CD14-positive monocyte (primary cell): ENCODE results near the gene GRIN1. TPM values are rescaled to one million over a fixed set of nuclear protein-coding genes. Genes with fewer than 3 reads are reported as not detected.

Source experiments
- DNase-seq, 3 donors: peaks; one replicate each; pipeline ENCODE4 v3.0.0-alpha.2; 2011 to 2022
- H2AFZ ChIP-seq: 2 replicates; pipeline ENCODE4 v1.6.0; 2012; ENCODE audit warnings: mild to moderate bottlenecking, low read depth, low read length, inconsistent platforms; ENCODE audit not compliant: insufficient read depth, poor library complexity, severe bottlenecking
- H3K27ac ChIP-seq, 2 donors: 1 replicate in 1 of 2; 2 replicates in 1 of 2; pipeline ENCODE4 v1.5.1; 2012 to 2013; ENCODE audit warnings: low read length in 2 of 2, control low read depth in 1 of 2, inconsistent platforms in 1 of 2, low read depth in 1 of 2, mild to moderate bottlenecking in 1 of 2
- H3K27me3 ChIP-seq, 2 donors: one replicate each; pipeline versions ENCODE4 v1.6.0 to v1.6.1; 2011 to 2013; ENCODE audit warnings: low read length in 2 of 2; ENCODE audit not compliant: control insufficient read depth in 2 of 2, insufficient read depth in 2 of 2
- H3K36me3 ChIP-seq, 2 donors: replicated peaks in 1 of 2; 1 replicate in 1 of 2; 2 replicates in 1 of 2; pipeline versions ENCODE4 v1.5.1 to v1.6.1; 2012 to 2013; ENCODE audit warnings: low read length in 2 of 2, control low read depth in 1 of 2, inconsistent platforms in 1 of 2, mild to moderate bottlenecking in 1 of 2; ENCODE audit not compliant: insufficient read depth in 2 of 2, control insufficient read depth in 1 of 2
- H3K4me1 ChIP-seq, 2 donors: 1 replicate in 1 of 2; 2 replicates in 1 of 2; pipeline versions ENCODE4 v1.5.1 to v1.6.1; 2012 to 2013; ENCODE audit warnings: low read length in 2 of 2, control low read depth in 1 of 2, inconsistent platforms in 1 of 2, mild to moderate bottlenecking in 1 of 2, moderate library complexity in 1 of 2; ENCODE audit not compliant: insufficient read depth in 2 of 2, control insufficient read depth in 1 of 2
- H3K4me2 ChIP-seq: replicated peaks from 2 replicates; pipeline ENCODE3; 2012; ENCODE audit warnings: low read length, moderate library complexity, mild to moderate bottlenecking; ENCODE audit not compliant: poor library complexity, severe bottlenecking; ENCODE audit errors: extremely low read depth
- H3K4me3 ChIP-seq, 3 experiments: fragments of 200-600 bp in 1 of 3; sonication (generic) in 1 of 3; replicated peaks in 1 of 3; 1 replicate in 2 of 3; 2 replicates in 1 of 3; pipeline ENCODE4 v1.5.1; 2011 to 2013; ENCODE audit warnings: low read length in 3 of 3, mild to moderate bottlenecking in 3 of 3, control low read depth in 2 of 3, low read depth in 2 of 3, inconsistent platforms in 1 of 3, moderate library complexity in 1 of 3
- H3K79me2 ChIP-seq: 2 replicates; pipeline ENCODE4 v1.6.0; 2012; ENCODE audit warnings: mild to moderate bottlenecking, control low read depth, inconsistent platforms, low read length, moderate library complexity; ENCODE audit not compliant: insufficient read depth
- H3K9ac ChIP-seq: 2 replicates; pipeline ENCODE4 v1.6.0; 2017; ENCODE audit warnings: low read length, mild to moderate bottlenecking; ENCODE audit not compliant: insufficient read depth, poor library complexity, severe bottlenecking
- H3K9me3 ChIP-seq, 2 donors: replicated peaks in 1 of 2; 1 replicate in 1 of 2; 2 replicates in 1 of 2; pipeline versions ENCODE4 v1.5.1 to v1.6.1; 2012 to 2013; ENCODE audit warnings: low read length in 2 of 2, control low read depth in 1 of 2; ENCODE audit not compliant: control insufficient read depth in 1 of 2, insufficient read depth in 1 of 2
- H4K20me1 ChIP-seq: 2 replicates; pipeline ENCODE4 v1.6.0; 2012; ENCODE audit warnings: mild to moderate bottlenecking, low read length, control low read depth, moderate library complexity; ENCODE audit not compliant: insufficient read depth
- H3K27ac Mint-ChIP-seq, 7 donors: one replicate each; pipeline ENCODE4 v1.8.0; 2020; ENCODE audit warnings: mild to moderate bottlenecking in 7 of 7, mixed read lengths in 7 of 7, moderate library complexity in 6 of 7, inconsistent platforms in 2 of 7
- H3K27me3 Mint-ChIP-seq, 3 donors: one replicate each; pipeline ENCODE4 v1.8.0; 2021 to 2022; ENCODE audit warnings: low read depth in 3 of 3, mild to moderate bottlenecking in 3 of 3, mixed read lengths in 3 of 3, moderate library complexity in 3 of 3, inconsistent platforms in 1 of 3
- H3K36me3 Mint-ChIP-seq, 2 donors: one replicate each; pipeline ENCODE4 v1.8.0; 2020; ENCODE audit warnings: mixed read lengths in 2 of 2, inconsistent platforms in 1 of 2, mild to moderate bottlenecking in 1 of 2
- H3K4me1 Mint-ChIP-seq: one replicate; pipeline ENCODE4 v1.8.0; 2020; ENCODE audit warnings: mild to moderate bottlenecking, mixed read lengths
- H3K4me3 Mint-ChIP-seq, 2 donors: one replicate each; pipeline ENCODE4 v1.8.0; 2020; ENCODE audit warnings: mild to moderate bottlenecking in 2 of 2, mixed read lengths in 2 of 2, moderate library complexity in 1 of 2
- H3K9me3 Mint-ChIP-seq, 7 donors: one replicate each; pipeline ENCODE4 v1.8.0; 2020 to 2022; ENCODE audit warnings: mixed read lengths in 7 of 7, mild to moderate bottlenecking in 6 of 7, moderate library complexity in 6 of 7, inconsistent platforms in 2 of 7
- WGBS: methylation state at CpG from one replicate; pipeline ENCODE4 v1.1.5; 2013; ENCODE audit warnings: missing lambda C conversion rate; ENCODE audit not compliant: insufficient coverage; 5-methylcytosine and 5-hydroxymethylcytosine counted together
- intact Hi-C, 2 donors: fragments of 100-400 bp; cut with micrococcal nuclease; formaldehyde crosslinking; loops; one replicate each; pipeline versions ENCODE4 v1.15.0 to v1.15.1; 2023
- polyA plus RNA-seq, 3 donors: library from polyadenylated mRNA; depleted of rRNA in 1 of 3; unstranded in 2 of 3; stranded (reverse) in 1 of 3; fragments of 300-500 nt in 2 of 3; fragments of >200 nt in 1 of 3; fragmentation: Illumina TruSeq in 2 of 3; gene quantifications; 1 replicate in 2 of 3; 2 replicates in 1 of 3; pipeline ENCODE4 v1.2.3, GENCODE V29; 2012 to 2021
- TF ChIP-seq, protein P1 (sequence below): fragments of 200-600 bp; IDR thresholded peaks from one replicate; pipeline ENCODE4 v1.8.0; 2022; ENCODE audit warnings: antibody characterized with exemption, mild to moderate bottlenecking

The GRIN1 gene
- polyA plus RNA-seq, 3 donors: not detected

DNA sequence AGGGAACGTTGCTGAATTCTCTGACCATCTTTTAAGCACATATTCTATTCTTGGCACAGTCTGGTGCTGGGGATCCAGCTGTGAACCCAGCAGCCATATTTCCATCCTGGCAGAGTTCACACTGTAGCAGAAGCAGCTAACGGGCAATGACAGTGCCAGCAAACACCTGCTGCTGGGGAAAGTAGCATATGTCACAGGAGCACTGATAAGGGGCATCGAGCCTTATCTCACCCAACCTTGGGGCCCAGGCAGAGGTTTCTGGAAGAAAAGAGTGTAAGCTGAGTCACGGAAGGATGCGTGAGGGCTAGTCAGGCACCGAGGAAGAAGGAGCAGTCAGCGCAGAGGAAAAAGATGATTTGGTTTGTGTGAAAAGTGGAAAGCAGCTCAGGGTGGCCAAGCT lies 67.6 kb downstream of the GRIN1 start:
- no peak for DNase-seq
- peaks cover 7% of the 10 kb centered on the region for H4K20me1 ChIP-seq
- Mint-ChIP-seq H3K36me3 (peaks cover 18 to 42% of the 10 kb centered on the region in 2 donors), H3K9me3 (peaks cover 0 to 2% (median 0%) of the 10 kb centered on the region in 7 donors), H3K4me3 (peak overlapping the region in 1 of 2 donors; percentile 92), H3K27ac (peak overlapping the region; percentile 8 to 96 (median 91)), H3K4me1 (peaks cover 40% of the 10 kb centered on the region), H3K27me3 (peaks cover 0 to 3% (median 0%) of the 10 kb centered on the region in 3 donors)
- H3K9me3 ChIP-seq: no peaks in the 10 kb centered on the region
- intact Hi-C loops: no loop called here
- H3K36me3 ChIP-seq: peaks cover 4 to 25% of the 10 kb centered on the region in 2 donors
- H3K4me1 ChIP-seq: peaks cover 28 to 43% of the 10 kb centered on the region in 2 donors
- peak overlapping the region; percentile 89 for H3K4me2 ChIP-seq
- H3K27ac ChIP-seq: peak overlapping the region in 1 of 2 donors; percentile 92
- H3K27me3 ChIP-seq: no peaks in the 10 kb centered on the region
- TF ChIP-seq, protein P1, sequence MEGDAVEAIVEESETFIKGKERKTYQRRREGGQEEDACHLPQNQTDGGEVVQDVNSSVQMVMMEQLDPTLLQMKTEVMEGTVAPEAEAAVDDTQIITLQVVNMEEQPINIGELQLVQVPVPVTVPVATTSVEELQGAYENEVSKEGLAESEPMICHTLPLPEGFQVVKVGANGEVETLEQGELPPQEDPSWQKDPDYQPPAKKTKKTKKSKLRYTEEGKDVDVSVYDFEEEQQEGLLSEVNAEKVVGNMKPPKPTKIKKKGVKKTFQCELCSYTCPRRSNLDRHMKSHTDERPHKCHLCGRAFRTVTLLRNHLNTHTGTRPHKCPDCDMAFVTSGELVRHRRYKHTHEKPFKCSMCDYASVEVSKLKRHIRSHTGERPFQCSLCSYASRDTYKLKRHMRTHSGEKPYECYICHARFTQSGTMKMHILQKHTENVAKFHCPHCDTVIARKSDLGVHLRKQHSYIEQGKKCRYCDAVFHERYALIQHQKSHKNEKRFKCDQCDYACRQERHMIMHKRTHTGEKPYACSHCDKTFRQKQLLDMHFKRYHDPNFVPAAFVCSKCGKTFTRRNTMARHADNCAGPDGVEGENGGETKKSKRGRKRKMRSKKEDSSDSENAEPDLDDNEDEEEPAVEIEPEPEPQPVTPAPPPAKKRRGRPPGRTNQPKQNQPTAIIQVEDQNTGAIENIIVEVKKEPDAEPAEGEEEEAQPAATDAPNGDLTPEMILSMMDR: no peak
- peaks cover 56% of the 10 kb centered on the region for H3K79me2 ChIP-seq
- WGBS: 92% methylated on average over 6 of the region's 7 CpGs
- no peak overlapping the region for H2AFZ ChIP-seq
- no peak overlapping the region for H3K9ac ChIP-seq
- H3K4me3 ChIP-seq: peak overlapping the region in 1 of 3 experiments; percentile 91

DNA sequence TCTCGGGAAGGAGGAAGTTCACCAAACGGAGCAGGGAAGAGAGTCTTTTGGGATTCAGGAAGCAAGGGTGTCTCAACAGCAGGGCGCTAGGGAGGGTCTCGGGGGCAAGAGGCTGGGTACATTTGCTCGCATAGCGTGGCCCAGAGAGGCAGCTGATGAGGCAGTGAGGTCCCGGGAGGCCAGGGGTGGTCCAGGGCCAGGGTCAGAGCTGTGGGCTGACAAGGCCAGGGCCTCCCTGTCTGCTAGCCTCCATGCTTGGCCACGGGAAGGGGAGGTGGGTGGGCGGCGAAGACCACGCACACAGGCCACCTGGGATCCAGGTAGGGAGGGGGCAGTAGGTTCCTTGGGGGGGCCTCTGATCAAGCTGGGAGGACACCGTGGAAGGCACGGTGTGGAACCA lies 72.6 kb downstream of the GRIN1 start:
- H3K4me2 ChIP-seq: no peak overlapping the region
- no peaks in the 10 kb centered on the region for H3K27me3 ChIP-seq
- no peaks in the 10 kb centered on the region for H4K20me1 ChIP-seq
- H3K27ac ChIP-seq: no peak overlapping the region
- H3K9me3 ChIP-seq: no peaks in the 10 kb centered on the region
- peaks cover 5 to 11% of the 10 kb centered on the region in 2 donors for H3K4me1 ChIP-seq
- Mint-ChIP-seq H3K27me3 (peaks cover 0 to 4% (median 0%) of the 10 kb centered on the region in 3 donors), H3K4me1 (peaks cover 11% of the 10 kb centered on the region), H3K27ac (no peak overlapping the region), H3K36me3 (peaks cover 32 to 69% of the 10 kb centered on the region in 2 donors), H3K4me3 (no peak overlapping the region), H3K9me3 (no peaks in the 10 kb centered on the region)
- WGBS: 86% methylated on average over 13 of the region's 13 CpGs
- H3K79me2 ChIP-seq: peaks cover 12% of the 10 kb centered on the region
- no peak overlapping the region for H2AFZ ChIP-seq
- H3K36me3 ChIP-seq: peaks cover 34 to 56% of the 10 kb centered on the region in 2 donors
- TF ChIP-seq, protein P1: no peak
- no peak overlapping the region for H3K4me3 ChIP-seq
- DNase-seq: no peak
- H3K9ac ChIP-seq: no peak overlapping the region
- intact Hi-C loops: no loop called here
